Parathyroid adenoma (tissue), 2 donors: ENCODE data around the gene KLHDC8B.
A peak's percentile ranks its signal among the peaks of the same experiment; 100 is the strongest.

Source experiments
- H2AFZ ChIP-seq: fragments of 300-600 bp; sonication (generic); one replicate; pipeline ENCODE4 v1.7.0; 2017; ENCODE audit warnings: antibody characterized with exemption, mild to moderate bottlenecking
- H3K27ac ChIP-seq: fragments of 300-600 bp; sonication (generic); one replicate; pipeline ENCODE4 v1.7.0; 2017
- H3K27me3 ChIP-seq: fragments of 300-600 bp; sonication (generic); one replicate; pipeline ENCODE4 v1.7.0; 2017; ENCODE audit warnings: low read length; ENCODE audit not compliant: control insufficient read depth, insufficient read depth
- H3K36me3 ChIP-seq: fragments of 300-600 bp; sonication (generic); one replicate; pipeline ENCODE4 v1.7.0; 2017; ENCODE audit warnings: low read length; ENCODE audit not compliant: control insufficient read depth, insufficient read depth
- H3K4me1 ChIP-seq: fragments of 300-600 bp; sonication (generic); one replicate; pipeline ENCODE4 v1.7.0; 2017; ENCODE audit warnings: control low read depth
- H3K4me2 ChIP-seq: fragments of 300-600 bp; sonication (generic); one replicate; pipeline ENCODE4 v1.7.0; 2017; ENCODE audit warnings: low read length
- H3K4me3 ChIP-seq: fragments of 300-600 bp; sonication (generic); one replicate; pipeline ENCODE4 v1.7.0; 2017; ENCODE audit warnings: low read depth, low read length
- H3K79me2 ChIP-seq: fragments of 300-600 bp; sonication (generic); one replicate; pipeline ENCODE4 v1.7.0; 2017; ENCODE audit warnings: control low read depth
- H3K9ac ChIP-seq: fragments of 300-600 bp; sonication (generic); one replicate; pipeline ENCODE4 v1.7.0; 2017; ENCODE audit warnings: mild to moderate bottlenecking
- H3K9me3 ChIP-seq: fragments of 300-600 bp; sonication (generic); one replicate; pipeline ENCODE4 v1.7.0; 2017; ENCODE audit warnings: low read length; ENCODE audit not compliant: control insufficient read depth
- CTCF ChIP-seq: fragments of 300-600 bp; sonication (generic); IDR thresholded peaks from one replicate; pipeline ENCODE4 v1.7.0; 2017; ENCODE audit warnings: antibody characterized with exemption, mild to moderate bottlenecking
- donor health status: primary hyperparathyroidism.

KLHDC8B gene

DNA sequence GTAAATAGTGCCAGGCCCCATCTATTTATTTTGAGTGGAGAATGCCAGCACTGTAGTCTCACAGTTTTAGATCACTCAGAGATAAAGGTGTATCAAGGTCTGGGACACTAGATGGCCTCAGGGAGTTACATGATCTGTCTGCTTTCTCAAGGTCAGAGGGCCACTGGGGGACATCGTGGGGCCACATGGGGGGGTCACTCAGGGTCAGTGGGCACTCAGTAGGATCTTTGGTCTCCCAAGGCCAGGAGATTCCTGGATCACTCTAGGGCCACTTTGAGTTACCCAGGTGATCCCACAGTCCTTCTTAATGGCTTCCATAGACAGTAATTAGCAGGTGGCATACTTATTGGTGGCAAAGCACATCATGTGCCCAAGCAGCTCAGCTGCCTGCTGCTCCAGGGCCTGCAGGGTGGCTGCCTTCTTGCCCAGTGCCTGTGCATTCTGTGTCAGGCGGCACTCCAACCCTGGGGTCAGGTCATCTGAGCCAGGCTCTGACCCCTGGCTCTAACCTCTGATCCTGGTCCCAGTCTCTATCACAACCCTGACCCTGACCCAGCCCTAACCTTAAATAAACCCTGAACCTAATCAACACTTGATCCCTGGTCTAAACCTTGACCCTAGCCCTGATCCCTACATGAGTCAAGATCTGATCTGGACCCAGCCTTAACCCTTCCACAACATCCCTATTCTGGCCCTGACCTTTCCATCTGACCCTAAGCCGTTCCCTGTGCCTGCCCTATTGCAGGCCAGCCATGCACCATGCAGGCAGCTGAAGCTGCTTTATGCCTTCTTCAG lies 36.7 kb upstream of the KLHDC8B start:
- Histone ChIP-seq H3K9me3 (no peaks in the 10 kb centered on the region), H3K4me3 (no peak overlapping the region), H2AFZ (peak overlapping the region; percentile 96), H3K4me2 (peak overlapping the region; percentile 12), H3K27me3 (no peaks in the 10 kb centered on the region), H3K79me2 (peaks cover 24% of the 10 kb centered on the region), H3K4me1 (peaks cover 15% of the 10 kb centered on the region), H3K36me3 (no peaks in the 10 kb centered on the region), H3K9ac (no peak overlapping the region), H3K27ac (peak overlapping the region; percentile 90)
- TF ChIP-seq CTCF: peak; percentile 22

DNA sequence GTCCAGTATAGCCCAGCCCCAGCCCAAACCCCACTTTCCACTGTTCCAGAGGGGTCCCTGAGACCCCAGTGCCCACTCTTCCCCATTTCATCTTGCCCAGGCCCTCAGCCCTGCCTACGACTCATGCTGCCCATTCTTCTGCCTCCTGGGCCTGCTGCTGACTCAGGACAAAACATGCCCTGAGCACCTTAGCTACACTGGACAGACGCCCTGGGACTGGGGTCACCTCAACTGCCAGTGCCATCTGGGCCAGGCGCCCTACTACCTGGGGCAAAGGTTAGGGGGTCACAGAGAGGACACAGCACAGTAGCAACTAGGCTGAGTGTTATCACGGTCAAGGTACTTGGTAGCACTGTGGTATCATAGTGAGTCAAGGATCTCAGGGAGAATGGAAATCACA lies 35.9 kb upstream of the KLHDC8B start:
- TF ChIP-seq CTCF: no peak
- peak overlapping the region; percentile 90 for H3K27ac ChIP-seq
- no peak overlapping the region for H3K4me3 ChIP-seq
- H3K79me2 ChIP-seq: peaks cover 21% of the 10 kb centered on the region
- no peaks in the 10 kb centered on the region for H3K27me3 ChIP-seq
- H3K9me3 ChIP-seq: no peaks in the 10 kb centered on the region
- no peaks in the 10 kb centered on the region for H3K36me3 ChIP-seq
- no peak overlapping the region for H3K4me2 ChIP-seq
- H3K9ac ChIP-seq: no peak overlapping the region
- peaks cover 15% of the 10 kb centered on the region for H3K4me1 ChIP-seq
- H2AFZ ChIP-seq: peak overlapping the region; percentile 78

GRCh38 chr3:49140080-49140479 lies 31.3 kb upstream of the KLHDC8B start:
- Histone ChIP-seq H2AFZ (no peak overlapping the region), H3K79me2 (no peaks in the 10 kb centered on the region), H3K36me3 (no peaks in the 10 kb centered on the region), H3K27ac (no peak overlapping the region), H3K27me3 (no peaks in the 10 kb centered on the region), H3K4me2 (no peak overlapping the region), H3K4me1 (peaks cover 2% of the 10 kb centered on the region), H3K9ac (no peak overlapping the region), H3K9me3 (peaks cover 3% of the 10 kb centered on the region), H3K4me3 (no peak overlapping the region)
- TF ChIP-seq CTCF: no peak

- no peaks in the 10 kb centered on the region for H3K27me3 ChIP-seq
- no peak for TF ChIP-seq CTCF
- H3K4me1 ChIP-seq: no peaks in the 10 kb centered on the region
- no peaks in the 10 kb centered on the region for H3K79me2 ChIP-seq
- no peak overlapping the region for H3K4me3 ChIP-seq
- no peaks in the 10 kb centered on the region for H3K36me3 ChIP-seq
- no peaks in the 10 kb centered on the region for H3K9me3 ChIP-seq
- no peak overlapping the region for H2AFZ ChIP-seq
- no peak overlapping the region for H3K4me2 ChIP-seq
- H3K27ac ChIP-seq: no peak overlapping the region
- H3K9ac ChIP-seq: no peak overlapping the region
Observed at GRCh38 chr3:49148159-49148558, 23.2 kb upstream of the KLHDC8B start.

DNA sequence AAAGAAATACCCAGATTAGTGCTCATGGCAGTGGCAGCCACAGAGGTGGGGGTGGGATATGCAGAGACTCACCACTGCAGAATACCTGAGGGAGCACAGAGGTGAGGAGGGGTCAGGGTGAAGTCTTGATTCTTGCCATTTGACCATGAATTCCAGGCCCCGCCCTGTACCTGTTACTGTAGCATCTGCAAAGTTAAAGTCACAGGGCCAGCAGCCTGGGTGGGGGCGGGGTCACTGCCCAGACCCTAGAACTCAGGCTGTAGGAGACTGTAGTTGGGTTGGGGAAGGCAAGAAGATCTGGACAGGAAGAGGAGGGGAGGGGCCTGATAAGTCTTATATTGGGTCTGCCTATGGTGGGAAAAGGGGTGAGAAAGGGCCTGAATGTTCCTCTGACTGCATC lies 19.8 kb upstream of the KLHDC8B start:
- no peaks in the 10 kb centered on the region for H3K4me1 ChIP-seq
- H3K27ac ChIP-seq: no peak overlapping the region
- no peak overlapping the region for H2AFZ ChIP-seq
- no peaks in the 10 kb centered on the region for H3K79me2 ChIP-seq
- no peaks in the 10 kb centered on the region for H3K27me3 ChIP-seq
- no peak overlapping the region for H3K4me3 ChIP-seq
- H3K9ac ChIP-seq: no peak overlapping the region
- no peak overlapping the region for H3K4me2 ChIP-seq
- no peaks in the 10 kb centered on the region for H3K36me3 ChIP-seq
- no peaks in the 10 kb centered on the region for H3K9me3 ChIP-seq
- TF ChIP-seq CTCF: no peak
